Measurements from ENCODE around the gene PDZD4. TPM values are rescaled to one million over a fixed set of nuclear protein-coding genes. Genes with fewer than 3 reads are reported as not detected.

Gene PDZD4
- 10 to 100 TPM in 2 of 4 donors, 1 to 10 TPM in 2; 6.9 to 13.7 (median 9.6) TPM for polyA plus RNA-seq (ENCODE audit: insufficient read length in 4 of 4)

DNA sequence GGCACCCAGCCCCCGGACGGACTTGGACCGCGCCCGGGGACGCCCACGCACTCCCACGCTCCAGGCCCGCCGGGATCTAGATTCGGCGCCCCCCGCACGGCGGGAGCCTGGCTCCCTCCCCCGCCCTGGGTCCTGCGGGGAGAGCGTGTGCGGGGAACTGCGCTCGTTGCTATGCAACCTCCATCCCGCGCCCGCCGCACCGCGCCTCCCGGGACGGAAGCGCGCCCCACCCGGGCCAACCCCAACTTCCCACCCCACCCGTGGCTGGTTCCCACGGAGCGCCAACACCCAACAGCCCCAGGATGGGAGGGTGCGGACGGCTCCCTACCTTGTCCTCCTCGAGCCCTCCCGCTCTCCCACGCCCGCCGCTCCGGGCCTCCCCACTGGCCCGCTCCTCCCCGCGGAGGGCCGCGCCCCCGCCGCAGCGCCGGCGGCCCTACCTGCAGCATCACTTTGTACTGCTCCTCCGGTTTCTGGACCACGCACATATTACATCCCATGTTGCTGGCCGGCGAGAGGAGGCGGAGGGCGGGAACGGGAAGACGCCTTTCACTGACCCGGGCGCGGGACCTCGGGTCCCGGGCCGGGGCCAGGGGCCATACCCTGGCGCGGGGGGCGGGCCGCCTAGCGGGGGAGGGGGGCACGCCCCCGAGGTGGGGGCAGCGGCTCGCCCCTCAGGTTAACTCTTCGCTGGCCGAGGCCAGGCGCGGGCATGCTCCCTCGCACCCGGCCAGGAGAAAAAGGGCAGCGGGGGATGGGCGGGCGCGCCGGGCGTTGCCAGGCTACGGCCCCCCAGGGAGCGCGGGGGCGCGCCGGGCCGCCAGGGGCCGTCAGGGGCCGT, at the start of gene PDZD4:
Gene PDZD4 (minus strand): TSS at position 746 of the 841 bp plus-strand sequence. CDS start 246 bp downstream, at position 500.
- DNase-seq (ENCODE audit: low read depth in 4 of 4, low spot score in 3 of 4), result no peak

DNA sequence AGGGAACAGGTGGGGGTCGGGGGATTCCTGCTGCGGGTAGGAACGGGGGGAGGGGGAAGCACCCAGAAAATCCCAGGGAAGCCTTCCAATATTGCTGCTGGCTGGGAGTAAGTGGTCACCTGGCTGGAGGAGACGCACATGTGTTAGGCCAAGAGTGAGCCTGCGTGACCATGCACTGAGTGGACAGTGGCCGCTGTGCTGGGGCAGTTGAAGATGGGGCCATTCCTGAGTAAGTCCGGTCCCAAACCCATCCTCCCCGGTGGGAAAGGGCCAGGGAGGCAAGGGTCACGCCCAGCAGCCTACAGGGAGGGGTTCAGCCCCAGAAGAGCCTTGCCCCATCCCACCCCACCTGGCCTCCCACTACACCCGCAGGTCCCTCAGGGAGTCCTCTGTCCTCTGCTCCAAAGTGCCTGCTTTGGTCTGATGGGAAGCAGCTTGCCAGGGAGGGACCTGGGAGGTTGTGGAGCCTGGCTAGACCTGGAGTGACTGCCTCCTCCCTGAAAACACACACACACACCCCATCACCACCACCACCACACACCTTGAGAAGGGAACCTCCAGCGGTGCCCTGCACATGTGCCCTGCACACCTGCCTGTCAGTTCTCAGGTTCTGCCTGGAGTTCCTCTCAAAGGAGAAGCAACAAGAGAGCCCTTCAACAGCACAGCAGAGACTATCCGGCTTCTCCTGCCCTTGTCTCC, 49.5 kb upstream of the PDZD4 start:
- DNase-seq (ENCODE audit: low read depth in 4 of 4, low spot score in 3 of 4), result no peak

DNA sequence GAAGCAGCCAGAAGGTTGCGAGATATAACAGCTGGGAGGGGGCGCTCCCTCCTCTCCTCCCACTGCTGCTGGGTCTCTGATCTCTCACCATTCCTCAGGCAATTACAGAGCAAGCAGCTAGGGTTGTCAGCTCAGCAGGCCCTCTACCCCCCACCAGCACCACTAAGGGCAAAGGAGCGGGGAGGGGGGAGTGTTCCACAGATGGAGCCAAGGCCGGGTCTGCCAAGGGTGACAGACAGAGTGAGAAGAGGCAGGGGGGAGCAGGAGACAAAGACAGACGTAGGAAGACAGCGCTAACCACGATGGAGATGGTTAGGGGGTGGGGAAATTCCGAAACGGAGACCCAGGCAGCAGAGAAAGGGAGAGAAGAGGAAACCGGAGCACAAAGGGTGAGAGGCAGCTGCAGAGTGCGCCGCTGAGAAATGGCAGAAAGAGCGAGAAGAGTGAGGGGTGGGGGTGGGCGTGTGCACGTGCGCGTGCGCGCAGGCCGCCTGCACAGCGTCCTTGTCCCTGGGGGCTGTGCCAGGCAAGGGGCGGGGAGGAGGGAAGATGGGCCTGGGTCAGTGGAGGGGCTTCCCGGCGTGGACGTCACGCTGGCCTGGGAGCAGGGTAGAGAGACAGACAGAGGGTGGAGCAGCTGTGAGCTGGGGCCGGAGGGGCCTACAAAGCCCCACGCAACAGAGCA, 48.8 kb upstream of the PDZD4 start:
- no peak for DNase-seq (ENCODE audit: low read depth in 4 of 4, low spot score in 3 of 4)

- no peak for DNase-seq (ENCODE audit: low read depth in 4 of 4, low spot score in 3 of 4)
Measured at GRCh38 chrX:153878345-153878744, 48.0 kb upstream of the PDZD4 start.

DNA sequence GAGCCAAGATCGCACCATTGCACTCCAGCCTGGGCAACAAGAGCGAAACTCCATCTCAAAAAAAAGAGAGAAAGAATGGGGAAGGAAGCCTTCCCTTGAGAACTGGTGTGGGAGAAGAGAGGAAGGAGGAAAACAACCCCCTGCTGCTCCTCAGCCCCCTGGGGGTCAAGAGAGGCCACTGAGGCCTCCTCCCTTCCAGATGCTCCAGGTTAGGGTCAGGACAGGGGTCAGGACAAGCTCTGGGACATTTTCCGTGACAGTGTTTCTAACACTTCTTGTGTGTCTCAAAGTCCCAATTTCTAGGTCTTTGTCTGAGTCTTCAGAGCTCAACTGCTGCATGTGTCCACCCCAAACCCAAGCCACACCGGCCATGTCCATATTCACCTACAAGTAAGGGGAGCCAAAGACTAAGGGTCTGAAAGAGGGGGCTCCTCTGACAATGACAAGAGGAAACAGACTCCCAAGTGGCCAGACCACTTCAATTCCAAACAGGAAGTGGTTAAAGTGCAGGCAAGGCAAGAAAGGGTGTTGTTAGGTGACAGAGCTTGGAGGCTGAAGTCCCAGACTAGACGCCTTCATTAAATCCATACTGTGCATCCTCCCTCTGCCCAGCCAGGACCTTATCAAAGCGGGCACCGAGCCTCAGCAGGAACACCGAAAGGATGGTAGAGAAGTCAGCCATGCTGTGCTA, 47.4 kb upstream of the PDZD4 start:
- DNase-seq (ENCODE audit: low read depth in 4 of 4, low spot score in 3 of 4), result no peak

GRCh38 chrX:153876112-153876491, 45.8 kb upstream of the PDZD4 start:
- DNase-seq (ENCODE audit: low read depth in 4 of 4, low spot score in 3 of 4), result no peak

DNA sequence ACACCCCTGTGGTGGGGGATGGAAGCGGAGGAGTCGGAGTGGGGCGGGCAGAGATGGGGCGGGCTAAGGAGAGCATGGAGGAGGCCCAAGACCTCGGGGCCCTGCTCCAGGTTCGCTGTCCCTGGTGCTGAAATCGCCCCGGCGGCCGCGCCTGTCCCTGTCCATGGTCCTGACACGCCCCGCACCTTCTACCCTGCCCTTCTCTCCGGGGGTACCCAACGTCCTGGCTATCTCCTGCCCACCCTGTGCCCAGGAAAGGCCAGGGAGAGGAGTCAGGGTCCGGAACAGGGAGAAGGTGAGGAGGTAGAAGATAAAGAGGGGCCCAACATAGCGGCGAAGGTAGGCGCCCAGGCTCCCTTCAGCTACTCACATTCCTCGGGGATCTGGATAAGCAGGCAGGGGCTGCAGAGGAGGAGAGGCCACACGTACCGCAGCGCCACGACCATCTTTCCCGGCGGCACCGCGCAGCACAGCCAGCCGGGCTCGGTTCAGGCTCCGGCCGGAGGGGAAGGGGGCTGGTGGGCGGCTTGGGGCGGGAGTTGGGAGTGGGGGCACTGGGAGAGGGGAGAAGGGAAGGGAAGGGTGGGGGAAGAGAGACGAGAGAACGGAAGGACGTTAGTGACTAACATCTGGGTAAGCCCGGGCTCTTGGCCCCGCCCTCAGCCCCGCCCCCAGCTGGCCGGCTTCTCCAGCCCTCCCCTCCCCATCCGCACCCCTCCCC, 45.2 kb upstream of the PDZD4 start:
- no peak for DNase-seq (ENCODE audit: low read depth in 4 of 4, low spot score in 3 of 4)

GRCh38 chrX:153874366-153875125, 44.2 kb upstream of the PDZD4 start:
- no peak for DNase-seq (ENCODE audit: low read depth in 4 of 4, low spot score in 3 of 4)

- DNase-seq (ENCODE audit: low read depth in 4 of 4, low spot score in 3 of 4), result no peak
Measured at GRCh38 chrX:153874085-153874365, 43.7 kb upstream of the PDZD4 start.

GRCh38 chrX:153873282-153874084, 43.1 kb upstream of the PDZD4 start:
- DNase-seq (ENCODE audit: low read depth in 4 of 4, low spot score in 3 of 4), result no peak

GRCh38 chrX:153871946-153872878, 41.9 kb upstream of the PDZD4 start:
- DNase-seq (ENCODE audit: low read depth in 4 of 4, low spot score in 3 of 4), result no peak

GRCh38 chrX:153871451-153871850, 41.1 kb upstream of the PDZD4 start:
- no peak for DNase-seq (ENCODE audit: low read depth in 4 of 4, low spot score in 3 of 4)

GRCh38 chrX:153870791-153871360, 40.5 kb upstream of the PDZD4 start:
- no peak for DNase-seq (ENCODE audit: low read depth in 4 of 4, low spot score in 3 of 4)

DNA sequence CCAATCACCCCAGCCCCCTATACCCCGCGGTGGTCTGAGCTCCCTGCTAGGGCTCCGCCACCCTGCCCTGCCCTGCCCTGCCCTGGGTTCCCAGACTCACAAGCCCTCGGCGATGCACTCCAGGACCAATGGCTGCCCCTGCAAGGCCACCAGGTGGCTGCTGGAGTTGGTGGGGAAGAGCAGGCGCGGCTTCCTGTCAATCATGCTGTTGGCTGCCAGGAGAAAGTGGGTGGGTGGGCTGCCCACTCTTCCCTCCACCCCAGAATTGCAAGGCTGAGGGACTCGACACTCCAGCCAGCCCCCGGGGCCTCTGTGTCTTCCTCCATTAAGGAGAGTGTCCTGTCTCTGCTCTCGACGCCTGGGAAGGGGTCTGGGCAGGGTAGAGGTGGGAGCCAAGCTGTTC, 39.9 kb upstream of the PDZD4 start:
- DNase-seq (ENCODE audit: low read depth in 4 of 4, low spot score in 3 of 4), result no peak

GRCh38 chrX:153869473-153870287, 39.3 kb upstream of the PDZD4 start:
- DNase-seq (ENCODE audit: low read depth in 4 of 4, low spot score in 3 of 4), result no peak
